Frontal cortex (tissue), 4 donors: ENCODE data around the gene PDXP. TPM values are rescaled to one million over a fixed set of nuclear protein-coding genes. Genes with fewer than 3 reads are reported as not detected.
A peak's percentile ranks its signal among the peaks of the same experiment; 100 is the strongest.

Experiments used
- DNase-seq, 2 donors: peaks; one replicate each; pipeline ENCODE4 v3.0.0; 2012; ENCODE audit warnings: low spot score in 2 of 2
- FAIRE-seq: peaks from 2 replicates; lab custom pipeline; 2012; peaks lifted over from hg19 to GRCh38; lab: Jason Lieb, UNC
- total RNA-seq: library from RNA; depleted of rRNA; stranded (reverse); fragments of >200 nt; gene quantifications from one replicate; pipeline ENCODE4 v1.2.3, GENCODE V29; 2014
- donor health status: control.
- donor health status: control.
- donor health status: control.

Gene PDXP
- total RNA-seq, 1 donor from 2014 or later = 44.0 TPM

DNA sequence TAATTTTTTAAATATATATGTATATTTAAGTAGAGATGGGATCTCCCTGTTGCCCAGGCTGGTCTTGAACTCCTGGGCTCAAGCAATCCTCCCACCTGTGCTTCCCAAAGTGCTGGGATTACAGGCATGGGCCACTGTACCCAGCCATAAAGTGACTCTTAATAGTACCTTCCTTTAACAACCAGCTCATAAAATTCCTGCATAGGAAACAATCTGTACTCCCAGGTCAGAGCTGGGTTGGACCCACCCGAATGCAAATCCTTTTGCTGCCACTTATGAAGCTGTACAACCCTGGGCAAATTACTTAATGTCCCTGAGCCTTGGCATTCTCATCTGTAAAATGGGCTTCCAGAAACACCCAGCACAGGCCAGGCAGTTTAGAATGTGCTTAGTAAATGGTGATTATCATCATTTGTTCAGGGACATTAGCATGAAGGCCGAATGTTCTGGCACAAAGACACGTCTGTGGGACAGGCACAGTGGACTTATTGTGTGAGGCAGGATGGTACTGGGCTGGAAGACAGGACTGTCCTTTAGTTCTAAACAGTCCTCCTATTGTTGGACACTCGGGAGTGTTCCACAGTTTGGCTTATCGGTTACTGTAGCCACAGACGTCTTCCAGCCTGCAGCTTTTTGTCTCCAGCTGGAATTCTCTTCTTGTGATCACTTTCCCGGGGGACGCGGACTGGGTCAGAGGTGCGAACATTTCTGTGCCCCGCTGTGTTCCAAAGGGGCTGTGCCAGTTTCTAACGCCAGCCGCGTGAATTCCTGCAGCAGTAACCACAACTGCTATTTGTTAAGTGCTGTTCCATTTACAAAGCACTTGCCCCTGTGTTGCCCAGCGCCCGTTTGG is 6.0 kb downstream of the PDXP start:
- peak; percentile 92 for FAIRE-seq
- peak; percentile 65 to 82 for DNase-seq

DNA sequence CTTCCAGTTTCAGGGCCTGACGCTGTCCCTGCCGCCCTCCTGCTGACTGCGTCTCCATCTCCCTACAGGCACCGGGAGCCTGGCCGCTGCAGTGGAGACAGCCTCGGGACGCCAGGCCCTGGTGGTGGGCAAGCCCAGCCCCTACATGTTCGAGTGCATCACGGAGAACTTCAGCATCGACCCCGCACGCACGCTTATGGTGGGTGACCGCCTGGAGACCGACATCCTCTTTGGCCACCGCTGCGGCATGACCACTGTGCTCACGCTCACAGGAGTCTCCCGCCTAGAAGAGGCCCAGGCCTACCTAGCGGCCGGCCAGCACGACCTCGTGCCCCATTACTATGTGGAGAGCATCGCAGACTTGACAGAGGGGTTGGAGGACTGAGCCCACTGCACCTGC is 7.0 kb downstream of the PDXP start:
- FAIRE-seq (no peak), DNase-seq (no peak)

DNA sequence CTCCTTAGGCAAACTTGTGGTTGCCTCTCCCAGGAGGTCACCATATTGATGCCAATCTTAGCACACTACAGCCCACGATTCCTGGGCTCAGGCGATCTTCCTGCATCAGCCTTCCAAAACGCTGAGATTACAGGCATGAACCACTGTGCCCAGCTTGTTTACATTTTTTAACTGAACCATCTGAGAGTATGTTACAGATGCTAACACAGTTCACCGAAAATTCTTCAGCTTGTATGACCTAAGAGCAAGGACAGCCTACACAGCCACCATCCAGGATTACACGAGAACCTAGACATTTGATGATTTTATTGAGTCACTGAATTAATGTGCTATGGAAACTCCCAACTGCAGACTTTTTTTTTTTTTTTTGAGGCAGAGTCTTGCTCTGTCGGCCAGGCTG is 11.1 kb downstream of the PDXP start:
- DNase-seq (no peak), FAIRE-seq (no peak)

DNA sequence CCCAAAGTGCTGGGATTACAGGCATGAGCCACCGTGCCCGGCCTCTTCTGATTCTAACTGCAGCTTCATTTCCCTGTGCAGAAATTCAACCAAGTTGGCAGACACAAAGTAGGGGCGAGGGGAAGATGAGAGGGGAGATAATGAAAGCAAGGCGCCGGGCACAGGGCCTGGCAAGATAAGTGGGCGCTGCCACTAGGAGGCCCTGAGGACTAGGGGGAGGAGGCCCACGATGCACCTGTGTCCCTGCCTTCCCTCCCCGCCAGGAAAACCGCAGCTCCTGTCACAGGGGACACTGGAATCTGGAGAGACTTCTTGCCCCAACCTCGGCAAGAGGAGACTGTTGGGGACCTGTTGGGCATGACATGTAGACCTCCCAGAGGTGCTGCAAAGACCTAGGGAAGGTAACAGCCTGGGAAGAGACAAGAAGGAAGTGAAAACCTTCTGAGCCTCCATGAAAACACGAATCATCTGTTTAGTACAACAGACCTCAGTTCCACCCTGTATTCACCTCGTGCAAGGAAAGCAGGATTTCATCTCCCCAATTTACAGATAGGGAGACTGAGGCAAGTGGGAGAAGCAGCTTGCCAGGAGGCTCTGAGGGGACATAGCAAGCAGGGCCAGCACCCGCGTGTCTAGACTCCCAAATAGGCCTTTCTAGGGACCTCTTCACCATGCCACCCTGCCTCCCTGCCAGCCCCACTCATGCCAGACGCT is 13.8 kb downstream of the PDXP start:
- no peak for DNase-seq
- no peak for FAIRE-seq

DNA sequence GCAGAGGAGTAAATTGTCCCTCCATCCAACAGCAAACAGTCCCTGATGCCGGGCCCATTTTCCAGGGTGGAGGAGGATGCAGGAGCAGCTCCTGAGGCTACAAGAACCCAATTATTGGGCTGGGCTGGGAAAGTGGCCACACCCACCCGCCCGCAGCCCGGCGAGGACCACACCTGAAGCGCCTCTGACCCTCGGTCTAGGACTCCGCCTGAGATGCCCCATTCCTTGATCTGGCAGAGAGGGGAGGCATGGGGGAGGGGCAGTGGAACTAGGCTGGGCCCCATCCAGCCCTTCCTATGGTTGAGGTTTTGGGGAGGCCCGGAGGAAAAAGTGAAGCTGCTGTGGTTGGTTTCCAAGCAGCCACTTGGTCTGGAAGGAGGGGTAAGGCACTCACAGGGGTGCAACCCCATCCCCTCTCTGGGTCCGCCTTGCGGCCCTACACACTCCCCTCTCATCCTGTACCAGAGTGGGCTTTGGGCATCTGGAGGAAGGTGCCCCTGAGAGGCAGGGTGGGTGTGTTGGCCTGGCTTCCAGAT is 14.5 kb downstream of the PDXP start:
- FAIRE-seq = no peak
- DNase-seq = no peak

DNA sequence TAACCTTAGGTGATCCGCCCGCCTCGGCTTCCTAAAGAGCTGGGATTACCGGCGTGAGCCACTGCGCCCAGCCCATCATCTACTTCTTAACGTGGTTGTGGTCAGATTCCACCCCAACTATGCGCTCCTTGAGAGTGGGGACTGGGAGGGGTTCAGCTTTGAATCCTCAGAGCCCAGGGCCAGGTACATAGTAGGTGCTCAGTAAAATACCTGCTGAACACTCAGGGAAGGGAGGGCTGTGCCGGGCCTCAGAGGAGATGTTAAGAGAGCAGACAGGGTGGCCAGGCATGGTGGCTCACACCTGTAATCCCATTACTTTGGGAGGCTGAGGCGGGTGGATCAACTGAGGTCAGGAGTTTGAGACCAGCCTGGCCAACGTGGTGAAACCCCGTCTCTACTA is 15.7 kb downstream of the PDXP start:
- DNase-seq (no peak), FAIRE-seq (no peak)

DNA sequence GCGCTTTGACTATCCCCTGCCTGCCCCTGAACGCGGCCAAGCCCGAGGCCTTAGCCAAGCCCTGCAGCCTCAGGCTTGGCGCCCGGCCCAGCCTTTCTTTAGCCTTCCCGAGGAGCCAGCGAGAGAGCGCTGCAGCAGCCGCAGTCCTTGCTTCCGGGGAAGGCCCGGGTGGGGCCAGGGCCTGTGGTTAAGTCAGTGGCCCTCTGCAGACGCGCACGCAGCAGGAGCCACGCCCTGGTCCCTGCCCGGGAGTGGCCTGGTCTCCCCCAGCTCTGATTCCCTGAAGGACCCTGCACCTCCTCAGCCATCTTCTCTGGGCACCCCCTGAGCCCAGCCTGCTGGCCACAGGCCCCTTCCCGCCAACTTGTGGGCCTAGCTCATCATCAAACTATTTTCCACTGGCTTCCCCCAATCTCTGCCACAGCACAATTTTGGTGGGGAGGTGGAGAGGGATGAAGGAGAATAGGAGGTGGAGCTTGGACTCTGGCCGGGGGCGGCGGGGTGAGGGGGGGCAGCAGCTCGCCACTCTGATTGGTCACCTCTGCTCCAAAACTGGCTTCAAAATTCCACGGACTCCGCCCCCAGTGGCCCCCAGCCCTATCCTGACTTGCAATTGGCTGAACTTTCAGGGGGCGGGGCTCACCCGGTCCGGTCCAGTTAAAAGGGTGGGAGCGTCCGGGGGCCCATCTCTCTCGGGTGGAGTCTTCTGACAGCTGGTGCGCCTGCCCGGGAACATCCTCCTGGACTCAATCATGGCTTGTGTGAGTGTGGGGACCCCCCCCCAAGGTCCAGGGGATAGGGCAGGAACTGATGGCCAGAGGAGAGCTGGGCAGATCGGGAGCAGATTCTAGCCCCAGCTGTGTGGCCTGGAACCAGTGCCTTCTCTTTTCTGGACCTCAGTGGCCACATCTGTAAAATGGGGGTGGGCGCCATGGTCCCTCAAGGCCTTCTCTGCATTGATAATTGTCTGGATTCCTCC is 16.7 kb downstream of the PDXP start, which contains the start of gene LGALS1:
Gene LGALS1, plus strand, starts transcription at position 686 of the 979 bp plus-strand sequence. Its CDS starts 67 bp downstream, at position 753.
- no peak for FAIRE-seq
- DNase-seq = peak; percentile 72 to 78

DNA sequence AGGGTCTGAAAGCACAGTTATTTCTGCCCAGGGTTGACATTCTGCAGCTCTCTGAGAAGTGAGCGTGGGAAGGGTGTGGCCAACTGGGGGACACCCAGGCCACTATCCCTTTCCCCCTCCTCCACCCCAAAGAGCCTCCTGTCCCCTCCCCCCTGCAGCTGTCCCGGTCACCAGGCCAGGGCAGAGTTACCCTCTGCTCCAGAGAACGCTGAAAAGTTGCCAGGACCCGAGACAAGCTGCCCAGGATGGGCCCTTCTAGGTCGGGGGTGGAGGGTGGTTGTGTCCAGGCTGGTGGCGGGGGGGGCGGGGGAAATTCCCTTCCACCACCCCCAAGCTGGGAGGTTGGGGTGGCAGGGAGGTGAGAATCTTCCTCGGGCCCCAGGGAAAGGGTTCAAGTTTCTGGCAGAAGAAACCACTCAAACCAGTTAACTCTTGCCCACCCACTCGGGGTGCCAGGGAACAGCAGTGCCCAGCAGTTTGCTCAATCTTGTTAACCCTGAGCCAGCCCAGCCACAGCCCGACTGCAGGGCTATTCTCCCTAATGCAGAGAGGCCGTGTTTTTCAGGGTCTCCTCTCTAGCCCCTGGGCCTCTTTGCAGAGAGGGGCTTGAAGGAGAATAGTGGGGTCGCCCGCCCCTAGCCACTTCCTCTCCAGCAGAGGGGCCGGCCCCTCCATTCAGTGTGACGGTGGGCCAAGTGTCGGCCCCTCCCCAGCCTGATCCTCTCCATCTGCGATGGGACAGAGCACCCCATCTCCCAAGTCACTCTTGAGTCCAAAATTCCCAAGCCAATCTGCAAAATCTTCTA is 17.6 kb downstream of the PDXP start:
- DNase-seq = no peak
- FAIRE-seq = no peak

DNA sequence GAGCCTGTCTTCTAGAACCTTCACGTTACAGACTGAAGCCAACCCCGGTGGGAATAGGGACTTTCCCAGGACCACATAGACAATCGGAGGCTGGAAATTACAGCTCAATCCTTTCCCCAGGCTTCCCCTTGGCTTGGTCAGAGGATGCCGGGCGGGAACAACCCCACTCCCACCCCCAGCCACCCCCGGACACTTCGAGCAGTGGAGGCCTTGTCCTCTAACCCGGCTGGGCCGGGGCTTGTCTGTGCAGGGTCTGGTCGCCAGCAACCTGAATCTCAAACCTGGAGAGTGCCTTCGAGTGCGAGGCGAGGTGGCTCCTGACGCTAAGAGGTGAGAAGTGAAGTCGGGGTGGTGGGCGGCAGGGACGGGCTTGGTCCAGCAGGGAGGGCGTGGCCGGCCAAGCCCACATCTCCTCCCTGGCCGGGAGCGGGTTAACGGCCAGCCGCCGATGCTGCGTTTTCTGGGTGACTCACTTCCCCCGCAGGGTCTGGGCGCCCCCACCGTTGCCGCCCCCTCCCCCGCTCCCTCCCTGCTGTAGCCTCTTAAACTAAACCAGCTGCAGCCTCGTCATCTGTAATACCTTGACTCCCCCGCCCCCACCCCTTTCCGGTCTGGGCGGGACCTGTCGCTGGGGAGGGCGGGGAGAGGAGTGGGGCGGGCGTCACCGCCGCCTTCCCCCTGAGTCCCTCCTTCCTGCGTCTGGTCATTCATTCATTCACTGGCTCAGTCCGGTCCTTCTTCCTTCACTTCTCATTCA is 18.4 kb downstream of the PDXP start:
- peak in 1 of 2 donors; percentile 67 for DNase-seq
- no peak for FAIRE-seq

DNA sequence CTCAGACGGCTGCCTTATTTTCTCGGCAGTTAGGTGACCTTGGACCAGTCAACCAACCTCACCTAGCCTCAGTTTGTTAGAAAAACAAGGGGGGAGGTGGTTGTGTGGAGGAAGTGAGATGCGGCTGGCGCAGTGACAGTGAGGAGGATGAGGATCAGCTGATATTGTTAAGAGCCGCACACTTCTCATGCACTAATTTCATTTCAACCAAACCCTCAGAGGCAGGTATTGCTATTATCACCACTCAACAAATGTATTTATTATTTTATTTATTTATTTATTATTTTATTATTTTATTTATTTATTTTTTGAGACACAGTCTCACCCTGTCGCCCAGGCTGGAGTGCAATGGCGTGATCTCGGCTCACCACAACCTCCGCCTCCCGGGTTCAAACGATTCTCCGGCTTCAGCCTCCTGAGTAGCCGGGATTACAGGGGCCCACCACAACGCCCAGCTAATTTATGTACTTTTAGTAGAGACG is 19.0 kb downstream of the PDXP start:
- FAIRE-seq (no peak), DNase-seq (no peak)

DNA sequence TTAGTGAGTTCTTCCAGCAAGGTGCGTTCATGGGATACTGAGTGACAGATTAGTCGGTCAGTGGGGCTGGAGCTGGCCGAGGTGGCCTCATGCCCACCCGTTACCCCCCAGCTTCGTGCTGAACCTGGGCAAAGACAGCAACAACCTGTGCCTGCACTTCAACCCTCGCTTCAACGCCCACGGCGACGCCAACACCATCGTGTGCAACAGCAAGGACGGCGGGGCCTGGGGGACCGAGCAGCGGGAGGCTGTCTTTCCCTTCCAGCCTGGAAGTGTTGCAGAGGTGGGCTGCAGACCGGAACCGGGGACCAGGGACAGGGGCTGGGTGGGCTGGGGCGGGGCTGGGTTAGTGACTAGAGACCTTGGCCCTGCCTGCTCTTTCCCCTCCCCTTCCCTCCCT is 19.8 kb downstream of the PDXP start:
- no peak for DNase-seq
- FAIRE-seq = no peak

DNA sequence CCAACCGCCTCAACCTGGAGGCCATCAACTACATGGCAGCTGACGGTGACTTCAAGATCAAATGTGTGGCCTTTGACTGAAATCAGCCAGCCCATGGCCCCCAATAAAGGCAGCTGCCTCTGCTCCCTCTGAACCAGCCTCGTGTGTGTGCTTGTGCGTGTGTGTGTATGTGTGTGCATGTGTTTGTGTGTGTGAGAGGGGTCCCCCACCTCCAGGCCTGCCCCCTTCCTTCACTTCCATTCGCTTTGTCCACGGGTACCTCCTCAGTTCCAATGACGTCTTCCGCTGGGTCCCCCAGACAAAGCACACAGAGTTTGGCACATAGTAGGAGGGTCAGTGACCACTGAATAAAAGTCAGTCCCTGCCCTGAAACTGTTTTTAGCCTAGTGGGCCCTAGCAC is 21.1 kb downstream of the PDXP start:
- DNase-seq (no peak), FAIRE-seq (no peak)

DNA sequence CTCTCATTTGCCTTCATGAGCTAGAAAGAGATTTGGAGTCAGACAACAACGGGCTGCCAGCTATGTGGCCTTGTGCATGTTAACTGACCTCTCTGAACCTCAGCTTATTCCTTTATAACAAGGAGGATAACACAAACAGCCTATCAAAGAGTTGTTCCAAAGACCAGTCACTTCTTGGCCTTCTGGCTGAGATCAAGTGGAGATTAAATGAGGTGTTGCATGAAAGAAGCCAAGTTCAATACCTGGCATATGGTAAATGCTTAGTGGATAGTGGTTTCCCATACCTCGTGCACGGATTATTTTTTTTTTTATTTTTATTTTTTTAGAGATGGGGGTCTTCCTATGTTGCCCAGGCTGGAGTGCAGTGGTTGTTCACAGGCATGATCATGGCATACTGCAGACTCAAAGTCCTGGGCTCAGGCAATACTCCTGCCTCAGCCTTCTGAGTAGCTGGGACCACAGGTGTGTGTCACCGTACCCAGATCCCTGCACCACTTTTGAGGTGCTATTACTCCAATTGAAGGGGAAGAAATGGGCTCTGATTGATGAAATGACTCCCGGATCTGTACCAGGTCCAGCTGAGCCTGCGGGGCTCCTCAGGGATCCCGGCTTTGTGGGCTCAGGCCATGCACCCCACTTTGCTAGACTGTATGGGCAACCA is 21.8 kb downstream of the PDXP start:
- FAIRE-seq (no peak), DNase-seq (no peak)

DNA sequence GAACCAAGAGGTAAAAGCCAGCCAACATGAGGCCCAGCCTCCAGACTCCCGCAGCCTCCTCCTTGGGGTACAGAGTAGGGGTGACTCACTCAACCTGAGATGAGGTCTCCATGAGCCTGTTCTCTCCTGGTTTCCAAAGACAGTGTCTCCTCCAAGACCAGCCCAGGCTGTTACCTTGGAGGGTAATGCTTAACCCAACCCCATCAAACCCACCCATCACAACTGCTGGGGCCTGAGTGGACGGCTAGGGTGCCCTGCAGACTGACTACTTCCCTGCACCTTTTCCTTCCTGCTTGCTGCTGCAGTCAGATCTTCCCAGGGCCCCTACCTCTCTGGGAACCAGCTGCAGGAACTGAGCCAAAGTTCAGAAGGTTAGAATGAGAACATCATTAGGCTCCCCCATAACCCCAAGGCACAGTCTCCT is 22.5 kb downstream of the PDXP start:
- FAIRE-seq = no peak
- no peak for DNase-seq

DNA sequence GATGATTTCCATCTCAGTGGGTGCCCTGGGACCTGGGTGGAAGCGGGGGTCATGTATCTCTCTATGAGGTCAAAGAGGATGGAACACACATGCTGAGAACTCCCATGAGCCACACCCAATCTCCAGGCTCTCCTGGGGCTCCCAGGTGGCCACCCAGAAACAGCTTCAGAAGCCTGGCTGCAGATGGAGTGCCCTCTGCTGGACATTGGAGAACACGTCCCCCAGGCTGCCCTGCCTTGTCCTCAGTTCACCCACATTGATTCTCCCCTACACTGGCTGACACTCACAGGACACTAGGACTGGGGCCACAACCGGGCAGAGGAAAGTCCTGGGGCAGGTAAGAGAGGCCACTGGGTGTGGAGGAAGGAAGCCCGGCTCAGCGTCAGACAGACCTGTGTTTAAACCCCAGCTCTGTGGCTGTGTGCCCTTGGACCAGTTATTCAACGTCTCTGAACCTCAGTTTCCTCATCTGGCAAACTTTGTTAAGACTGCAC is 23.1 kb downstream of the PDXP start:
- FAIRE-seq = no peak
- DNase-seq = peak in 1 of 2 donors; percentile 76

DNA sequence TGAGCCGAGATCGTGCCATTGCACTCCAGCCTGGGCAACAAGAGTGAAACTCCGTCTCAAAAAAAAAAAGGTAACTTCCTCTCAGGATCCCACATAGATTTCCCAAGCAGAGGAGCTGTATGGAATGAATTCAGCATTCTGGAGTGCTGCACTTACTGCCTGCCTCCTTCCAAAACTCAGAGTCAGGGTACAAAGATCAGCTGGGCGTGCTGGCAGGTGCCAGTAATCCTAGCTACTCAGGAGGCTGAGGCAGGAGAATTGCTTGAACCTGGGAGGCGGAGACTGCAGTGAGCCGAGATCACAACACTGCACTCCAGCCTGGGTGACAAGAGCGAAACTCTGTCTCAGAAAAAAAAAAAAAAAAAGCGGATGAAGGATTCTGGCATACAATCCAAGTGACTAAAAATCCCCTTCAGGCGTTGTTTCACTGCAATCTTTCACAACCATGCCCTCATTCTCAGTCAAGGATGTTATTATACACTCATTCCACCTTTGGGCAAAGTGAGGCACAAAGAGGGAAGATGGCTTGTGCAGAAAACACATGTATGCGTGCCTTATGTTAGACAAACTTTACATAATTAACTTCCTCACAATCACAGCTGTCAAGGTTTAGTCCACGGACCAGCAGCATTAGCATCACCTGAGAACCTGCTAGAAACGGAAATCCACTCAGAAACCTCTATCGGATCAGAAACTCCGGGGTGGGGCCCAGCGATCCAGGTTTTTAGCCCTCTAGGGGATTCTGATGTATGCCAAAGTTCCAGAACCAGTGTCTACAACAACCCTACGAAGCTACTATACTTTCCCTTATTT is 26.5 kb downstream of the PDXP start:
- no peak for FAIRE-seq
- DNase-seq = no peak
